Common myeloid progenitor, CD34-positive (primary cell): ENCODE data around the gene SLC35F4.

Source experiments
- CTCF ChIA-PET: fragments of 350-600 bp; sonication (Branson Sonifier 250); formaldehyde crosslinking; loops from one replicate; lab custom pipeline; 2021; ENCODE audit warnings: antibody characterized with exemption; lab: Charles Lee
- POLR2A ChIA-PET: fragments of 350-600 bp; sonication (Branson Sonifier 250); formaldehyde crosslinking; loops from one replicate; lab custom pipeline; 2021; ENCODE audit warnings: antibody characterized with exemption; lab: Charles Lee
- DNase-seq, 3 donors: peaks; one replicate each; pipeline versions ENCODE4 v3.0.0 to v3.0.0-alpha.2; 2013
- H3K27ac ChIP-seq, 2 experiments: 1 replicate in 1 of 2; 2 replicates in 1 of 2; pipeline ENCODE4 v1.7.0; 2013; ENCODE audit warnings: inconsistent platforms in 2 of 2, low read length in 2 of 2, mild to moderate bottlenecking in 2 of 2, low read depth in 1 of 2, moderate library complexity in 1 of 2; ENCODE audit not compliant: severe bottlenecking in 2 of 2, insufficient read depth in 1 of 2, poor library complexity in 1 of 2
- H3K27me3 ChIP-seq, 5 experiments: replicated peaks in 2 of 5; 1 replicate in 3 of 5; 2 replicates in 2 of 5; pipeline versions ENCODE4 v1.6.1 to v1.7.0; 2013; ENCODE audit warnings: low read length in 4 of 5, mild to moderate bottlenecking in 2 of 5, moderate library complexity in 2 of 5, inconsistent platforms in 1 of 5; ENCODE audit not compliant: insufficient read depth in 5 of 5, control insufficient read depth in 4 of 5
- H3K36me3 ChIP-seq, 4 experiments: 1 replicate in 2 of 4; 2 replicates in 2 of 4; pipeline versions ENCODE4 v1.6.1 to v1.7.0; 2013; ENCODE audit warnings: low read length in 3 of 4, control low read depth in 1 of 4, mild to moderate bottlenecking in 1 of 4; ENCODE audit not compliant: control insufficient read depth in 4 of 4, insufficient read depth in 4 of 4
- H3K4me1 ChIP-seq, 4 experiments: 1 replicate in 3 of 4; 2 replicates in 1 of 4; pipeline versions ENCODE4 v1.6.1 to v1.7.1; 2013; ENCODE audit warnings: low read length in 3 of 4, mild to moderate bottlenecking in 3 of 4, control low read depth in 1 of 4, inconsistent platforms in 1 of 4, moderate library complexity in 1 of 4; ENCODE audit not compliant: control insufficient read depth in 4 of 4, insufficient read depth in 4 of 4; ENCODE audit errors: control extremely low read depth in 1 of 4
- H3K4me3 ChIP-seq, 7 experiments: 1 replicate in 4 of 7; 2 replicates in 3 of 7; pipeline versions ENCODE4 v1.5.1 to v1.7.0; 2013; ENCODE audit warnings: mild to moderate bottlenecking in 7 of 7, low read length in 6 of 7, moderate library complexity in 6 of 7, inconsistent platforms in 2 of 7, low read depth in 2 of 7, control low read depth in 1 of 7; ENCODE audit not compliant: insufficient read depth in 4 of 7, control insufficient read depth in 1 of 7; ENCODE audit errors: extremely low read depth in 1 of 7
- H3K9me3 ChIP-seq, 5 experiments: 1 replicate in 4 of 5; 2 replicates in 1 of 5; pipeline versions ENCODE4 v1.6.1 to v1.7.1; 2013; ENCODE audit warnings: low read length in 4 of 5, mild to moderate bottlenecking in 2 of 5, inconsistent platforms in 1 of 5, low read depth in 1 of 5, moderate library complexity in 1 of 5; ENCODE audit not compliant: control insufficient read depth in 4 of 5, insufficient read depth in 2 of 5; ENCODE audit errors: control extremely low read depth in 1 of 5
- WGBS: methylation state at CpG from one replicate; pipeline ENCODE4 v1.1.5; 2013; ENCODE audit not compliant: insufficient coverage; 5-methylcytosine and 5-hydroxymethylcytosine counted together

Gene SLC35F4

GRCh38 chr14:57656853-57657252, 209.0 kb downstream of the SLC35F4 start:
- Histone ChIP-seq H3K27ac (no peak overlapping the region), H3K4me3 (no peak overlapping the region), H3K9me3 (no peaks in the 10 kb centered on the region), H3K4me1 (no peaks in the 10 kb centered on the region), H3K27me3 (no peaks in the 10 kb centered on the region), H3K36me3 (no peaks in the 10 kb centered on the region)
- 88% methylated on average over 2 of the region's 3 CpGs for WGBS
- no peak for DNase-seq
- ChIA-PET CTCF (no interaction called here), POLR2A (no interaction called here)

- no peaks in the 10 kb centered on the region for H3K27me3 ChIP-seq
- H3K27ac ChIP-seq = no peak overlapping the region
- ChIA-PET CTCF (no interaction called here), POLR2A (no interaction called here)
- H3K9me3 ChIP-seq = no peaks in the 10 kb centered on the region
- no peaks in the 10 kb centered on the region for H3K4me1 ChIP-seq
- no peaks in the 10 kb centered on the region for H3K36me3 ChIP-seq
- no peak overlapping the region for H3K4me3 ChIP-seq
- DNase-seq = no peak
Observed at GRCh38 chr14:57652769-57653168, 213.1 kb downstream of the SLC35F4 start.

- no peak overlapping the region for H3K27ac ChIP-seq
- ChIA-PET POLR2A (no interaction called here), CTCF (no interaction called here)
- H3K36me3 ChIP-seq = no peaks in the 10 kb centered on the region
- no CpG with 5 or more reads among the region's 1 CpG for WGBS
- no peaks in the 10 kb centered on the region for H3K4me1 ChIP-seq
- no peak for DNase-seq
- no peaks in the 10 kb centered on the region for H3K9me3 ChIP-seq
- H3K4me3 ChIP-seq = no peak overlapping the region
- no peaks in the 10 kb centered on the region for H3K27me3 ChIP-seq
Observed at GRCh38 chr14:57641776-57642175, 224.1 kb downstream of the SLC35F4 start.

GRCh38 chr14:57640036-57640435, 225.9 kb downstream of the SLC35F4 start:
- Histone ChIP-seq H3K27me3 (no peaks in the 10 kb centered on the region), H3K36me3 (no peaks in the 10 kb centered on the region), H3K4me1 (no peaks in the 10 kb centered on the region), H3K9me3 (no peaks in the 10 kb centered on the region), H3K4me3 (no peak overlapping the region), H3K27ac (no peak overlapping the region)
- no peak for DNase-seq
- POLR2A ChIA-PET = no interaction called here
- CTCF ChIA-PET = no interaction called here

GRCh38 chr14:57637901-57638300, 228.0 kb downstream of the SLC35F4 start:
- H3K4me3 ChIP-seq = no peak overlapping the region
- 80% methylated on average over 2 of the region's 4 CpGs for WGBS
- no peak for DNase-seq
- CTCF ChIA-PET = no interaction called here
- H3K27me3 ChIP-seq = no peaks in the 10 kb centered on the region
- H3K9me3 ChIP-seq = no peaks in the 10 kb centered on the region
- H3K4me1 ChIP-seq = no peaks in the 10 kb centered on the region
- no peak overlapping the region for H3K27ac ChIP-seq
- POLR2A ChIA-PET = no interaction called here
- no peaks in the 10 kb centered on the region for H3K36me3 ChIP-seq

- Histone ChIP-seq H3K9me3 (no peaks in the 10 kb centered on the region), H3K36me3 (no peaks in the 10 kb centered on the region), H3K4me1 (no peaks in the 10 kb centered on the region), H3K27ac (no peak overlapping the region), H3K4me3 (no peak overlapping the region), H3K27me3 (no peaks in the 10 kb centered on the region)
- CTCF ChIA-PET = no interaction called here
- DNase-seq = no peak
- WGBS = 50% methylated on average over 2 of the region's 2 CpGs
- POLR2A ChIA-PET = no interaction called here
Observed at GRCh38 chr14:57634335-57634734, 231.6 kb downstream of the SLC35F4 start.

GRCh38 chr14:57632649-57633048, 233.2 kb downstream of the SLC35F4 start:
- H3K9me3 ChIP-seq = no peaks in the 10 kb centered on the region
- no peaks in the 10 kb centered on the region for H3K27me3 ChIP-seq
- H3K36me3 ChIP-seq = no peaks in the 10 kb centered on the region
- no peak for DNase-seq
- no peak overlapping the region for H3K4me3 ChIP-seq
- whole genome bisulfite sequencing = 100% methylated on average over 1 of the region's 2 CpGs
- H3K27ac ChIP-seq = no peak overlapping the region
- ChIA-PET POLR2A (no interaction called here), CTCF (no interaction called here)
- no peaks in the 10 kb centered on the region for H3K4me1 ChIP-seq
